WTC11 (cell line): ENCODE measurements around the gene SERTAD2. TPM values are rescaled to one million over a fixed set of nuclear protein-coding genes. Genes with fewer than 3 reads are reported as not detected.
A peak's percentile ranks its signal among the peaks of the same experiment; 100 is the strongest.

Experiments used
- ATAC-seq: fragments of 200-7000 bp; cut with Tn5 transposase; 2 replicates; pipeline ENCODE4 v1.10.0; 2021; ENCODE audit warnings: mild to moderate bottlenecking, moderate library complexity
- CTCF ChIA-PET: fragments of 300-600 bp; sonication (Branson Sonifier 250); formaldehyde crosslinking; loops from one replicate; lab custom pipeline; 2021; ENCODE audit warnings: antibody characterized with exemption; lab: Charles Lee
- POLR2A ChIA-PET: fragments of 350-600 bp; sonication (Branson Sonifier 250); formaldehyde crosslinking; loops from one replicate; lab custom pipeline; 2021; ENCODE audit warnings: antibody characterized with exemption; lab: Charles Lee
- DNase-seq: peaks from one replicate; pipeline ENCODE4 v3.0.0; 2021; ENCODE audit warnings: low spot score
- H3K27ac Mint-ChIP-seq: 2 replicates; pipeline ENCODE4 v1.8.0; 2021; ENCODE audit warnings: mixed read lengths
- H3K27me3 Mint-ChIP-seq: 2 replicates; pipeline ENCODE4 v1.8.0; 2021; ENCODE audit warnings: low read depth, mild to moderate bottlenecking, moderate library complexity, mixed read lengths
- H3K36me3 Mint-ChIP-seq: 2 replicates; pipeline ENCODE4 v1.8.0; 2021; ENCODE audit warnings: mixed read lengths
- H3K4me1 Mint-ChIP-seq: 2 replicates; pipeline ENCODE4 v1.8.0; 2022; ENCODE audit warnings: mixed read lengths
- H3K4me3 Mint-ChIP-seq: 2 replicates; pipeline ENCODE4 v1.8.0; 2021; ENCODE audit warnings: mild to moderate bottlenecking, moderate library complexity, mixed read lengths
- H3K9me3 Mint-ChIP-seq: 2 replicates; pipeline ENCODE4 v1.8.0; 2021; ENCODE audit warnings: mixed read lengths
- AR ChIP-seq: fragments of 250-450 bp; sonication (Bioruptor Pico); IDR thresholded peaks from 2 replicates; pipeline ENCODE4 v1.9.0; 2021; ENCODE audit warnings: mild to moderate bottlenecking
- E2F4 ChIP-seq: sonication (generic); formaldehyde crosslinking; IDR thresholded peaks from 2 replicates; pipeline ENCODE4 v1.8.1; 2022; ENCODE audit warnings: low read depth, mild to moderate bottlenecking, moderate library complexity, missing genetic modification reagents, borderline replicate concordance
- FOXK1 ChIP-seq: sonication (generic); formaldehyde crosslinking; IDR thresholded peaks from 2 replicates; pipeline ENCODE4 v1.8.0; 2022; ENCODE audit warnings: mild to moderate bottlenecking, moderate library complexity, missing genetic modification reagents
- FOXP1 ChIP-seq: sonication (generic); formaldehyde crosslinking; IDR thresholded peaks from 2 replicates; pipeline ENCODE4 v1.8.0; 2022; ENCODE audit warnings: missing genetic modification reagents, mild to moderate bottlenecking, moderate library complexity, borderline replicate concordance
- GRHL2 ChIP-seq: fragments of 250-450 bp; sonication (Bioruptor Pico); IDR thresholded peaks from 2 replicates; pipeline ENCODE4 v1.8.0; 2022; ENCODE audit warnings: mild to moderate bottlenecking, moderate library complexity; ENCODE audit not compliant: insufficient replicate concordance, severe bottlenecking
- JAZF1 ChIP-seq: fragments of 250-450 bp; sonication (Bioruptor Pico); IDR thresholded peaks from 2 replicates; pipeline ENCODE4 v1.9.0; 2021; ENCODE audit warnings: moderate library complexity, mild to moderate bottlenecking, inconsistent platforms
- KAT7 ChIP-seq: sonication (generic); formaldehyde crosslinking; IDR thresholded peaks from 2 replicates; pipeline ENCODE4 v1.8.1; 2023; ENCODE audit warnings: missing genetic modification reagents, mild to moderate bottlenecking, borderline replicate concordance
- NFE2L1 ChIP-seq: sonication (generic); formaldehyde crosslinking; IDR thresholded peaks from 2 replicates; pipeline ENCODE4 v1.8.1; 2023; ENCODE audit warnings: missing genetic modification reagents
- NFYB ChIP-seq: sonication (generic); formaldehyde crosslinking; conservative IDR thresholded peaks from 2 replicates; pipeline ENCODE4 v1.8.0; 2022; ENCODE audit warnings: low read depth, missing genetic modification reagents
- NR1H2 ChIP-seq: sonication (generic); formaldehyde crosslinking; IDR thresholded peaks from 2 replicates; pipeline ENCODE4 v1.9.0; 2021; ENCODE audit warnings: mild to moderate bottlenecking, moderate library complexity, missing genetic modification reagents
- PRRX2 ChIP-seq: fragments of 250-450 bp; sonication (Bioruptor Pico); IDR thresholded peaks from 2 replicates; pipeline ENCODE4 v1.8.0; 2021; ENCODE audit warnings: mild to moderate bottlenecking
- RORB ChIP-seq: fragments of 250-450 bp; sonication (Bioruptor Pico); IDR thresholded peaks from 2 replicates; pipeline ENCODE4 v1.9.0; 2021; ENCODE audit warnings: mild to moderate bottlenecking
- SMAD3 ChIP-seq: sonication (generic); formaldehyde crosslinking; IDR thresholded peaks from 2 replicates; pipeline ENCODE4 v1.8.0; 2022; ENCODE audit warnings: missing genetic modification reagents, mild to moderate bottlenecking, borderline replicate concordance
- total RNA-seq: library from RNA; stranded (reverse); gene quantifications from 3 replicates; pipeline ENCODE4 v1.2.3, GENCODE V29; 2021
- TF ChIP-seq, protein P1 (sequence below): fragments of 250-450 bp; sonication (Bioruptor Pico); IDR thresholded peaks from 2 replicates; pipeline ENCODE4 v1.9.0; 2021; ENCODE audit warnings: mild to moderate bottlenecking, borderline replicate concordance
- TF ChIP-seq, protein P2 (sequence below): sonication (generic); formaldehyde crosslinking; IDR thresholded peaks from 2 replicates; pipeline ENCODE4 v1.8.1; 2023; ENCODE audit warnings: mild to moderate bottlenecking, missing genetic modification reagents
- TF ChIP-seq, protein P3 (sequence below): sonication (generic); formaldehyde crosslinking; IDR thresholded peaks from 2 replicates; pipeline ENCODE4 v1.8.1; 2023; ENCODE audit warnings: mild to moderate bottlenecking, missing genetic modification reagents, borderline replicate concordance
- TF ChIP-seq, protein P4 (sequence below): sonication (generic); formaldehyde crosslinking; IDR thresholded peaks from 2 replicates; pipeline ENCODE4 v1.8.0; 2023; ENCODE audit warnings: mild to moderate bottlenecking, missing genetic modification reagents

SERTAD2 gene
- total RNA-seq, 1 experiment from 2014 or later: 7.9 TPM

- H3K27me3 Mint-ChIP-seq: peaks cover 26% of the 10 kb centered on the region
- POLR2A ChIA-PET: interaction anchor here (1.3 to 1.7 kb wide), 4 partner anchors 9 to 220 kb away, joined by 3 to 27 read pairs (median 6); partner anchors contain the start of gene SERTAD2
- CTCF ChIA-PET: interaction anchor here (0.7 to 4.7 kb wide), 21 partner anchors 10 to 314 kb away, joined by 3 to 51 read pairs (median 5); partner anchors contain the start of gene SERTAD2
- peaks cover 78% of the 10 kb centered on the region for H3K4me1 Mint-ChIP-seq
- H3K27ac Mint-ChIP-seq: peak overlapping the region; percentile 99
- H3K9me3 Mint-ChIP-seq: no peaks in the 10 kb centered on the region
- H3K36me3 Mint-ChIP-seq: no peaks in the 10 kb centered on the region
- DNase-seq: peak; percentile 81
- peak; percentile 85 for ATAC-seq
- peak overlapping the region; percentile 84 for H3K4me3 Mint-ChIP-seq
- TF ChIP-seq FOXK1 (peak; percentile 61; the same call in 1 of the 2 replicates), KAT7 (CRISPR knock-in tag) (0 out of 2 replicates have a peak, but pooled peaks have one; percentile 46), JAZF1 (CRISPR knock-in tag) (no peak), FOXP1 (peak; percentile 51; the same call in 1 of the 2 replicates), NR1H2 (CRISPR knock-in tag) (no peak), NFE2L1 (peak; percentile 94), SMAD3 (no peak), GRHL2 (CRISPR knock-in tag) (no peak), E2F4 (CRISPR knock-in tag) (no peak), RORB (CRISPR knock-in tag) (no peak), PRRX2 (CRISPR knock-in tag) (no peak), NFYB (CRISPR knock-in tag) (no peak), AR (CRISPR knock-in tag) (no peak)
- TF ChIP-seq, protein P1, sequence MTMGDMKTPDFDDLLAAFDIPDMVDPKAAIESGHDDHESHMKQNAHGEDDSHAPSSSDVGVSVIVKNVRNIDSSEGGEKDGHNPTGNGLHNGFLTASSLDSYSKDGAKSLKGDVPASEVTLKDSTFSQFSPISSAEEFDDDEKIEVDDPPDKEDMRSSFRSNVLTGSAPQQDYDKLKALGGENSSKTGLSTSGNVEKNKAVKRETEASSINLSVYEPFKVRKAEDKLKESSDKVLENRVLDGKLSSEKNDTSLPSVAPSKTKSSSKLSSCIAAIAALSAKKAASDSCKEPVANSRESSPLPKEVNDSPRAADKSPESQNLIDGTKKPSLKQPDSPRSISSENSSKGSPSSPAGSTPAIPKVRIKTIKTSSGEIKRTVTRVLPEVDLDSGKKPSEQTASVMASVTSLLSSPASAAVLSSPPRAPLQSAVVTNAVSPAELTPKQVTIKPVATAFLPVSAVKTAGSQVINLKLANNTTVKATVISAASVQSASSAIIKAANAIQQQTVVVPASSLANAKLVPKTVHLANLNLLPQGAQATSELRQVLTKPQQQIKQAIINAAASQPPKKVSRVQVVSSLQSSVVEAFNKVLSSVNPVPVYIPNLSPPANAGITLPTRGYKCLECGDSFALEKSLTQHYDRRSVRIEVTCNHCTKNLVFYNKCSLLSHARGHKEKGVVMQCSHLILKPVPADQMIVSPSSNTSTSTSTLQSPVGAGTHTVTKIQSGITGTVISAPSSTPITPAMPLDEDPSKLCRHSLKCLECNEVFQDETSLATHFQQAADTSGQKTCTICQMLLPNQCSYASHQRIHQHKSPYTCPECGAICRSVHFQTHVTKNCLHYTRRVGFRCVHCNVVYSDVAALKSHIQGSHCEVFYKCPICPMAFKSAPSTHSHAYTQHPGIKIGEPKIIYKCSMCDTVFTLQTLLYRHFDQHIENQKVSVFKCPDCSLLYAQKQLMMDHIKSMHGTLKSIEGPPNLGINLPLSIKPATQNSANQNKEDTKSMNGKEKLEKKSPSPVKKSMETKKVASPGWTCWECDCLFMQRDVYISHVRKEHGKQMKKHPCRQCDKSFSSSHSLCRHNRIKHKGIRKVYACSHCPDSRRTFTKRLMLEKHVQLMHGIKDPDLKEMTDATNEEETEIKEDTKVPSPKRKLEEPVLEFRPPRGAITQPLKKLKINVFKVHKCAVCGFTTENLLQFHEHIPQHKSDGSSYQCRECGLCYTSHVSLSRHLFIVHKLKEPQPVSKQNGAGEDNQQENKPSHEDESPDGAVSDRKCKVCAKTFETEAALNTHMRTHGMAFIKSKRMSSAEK (CRISPR knock-in tag): 0 out of 2 replicates have a peak, but pooled peaks have one; percentile 12
- TF ChIP-seq, protein P2, sequence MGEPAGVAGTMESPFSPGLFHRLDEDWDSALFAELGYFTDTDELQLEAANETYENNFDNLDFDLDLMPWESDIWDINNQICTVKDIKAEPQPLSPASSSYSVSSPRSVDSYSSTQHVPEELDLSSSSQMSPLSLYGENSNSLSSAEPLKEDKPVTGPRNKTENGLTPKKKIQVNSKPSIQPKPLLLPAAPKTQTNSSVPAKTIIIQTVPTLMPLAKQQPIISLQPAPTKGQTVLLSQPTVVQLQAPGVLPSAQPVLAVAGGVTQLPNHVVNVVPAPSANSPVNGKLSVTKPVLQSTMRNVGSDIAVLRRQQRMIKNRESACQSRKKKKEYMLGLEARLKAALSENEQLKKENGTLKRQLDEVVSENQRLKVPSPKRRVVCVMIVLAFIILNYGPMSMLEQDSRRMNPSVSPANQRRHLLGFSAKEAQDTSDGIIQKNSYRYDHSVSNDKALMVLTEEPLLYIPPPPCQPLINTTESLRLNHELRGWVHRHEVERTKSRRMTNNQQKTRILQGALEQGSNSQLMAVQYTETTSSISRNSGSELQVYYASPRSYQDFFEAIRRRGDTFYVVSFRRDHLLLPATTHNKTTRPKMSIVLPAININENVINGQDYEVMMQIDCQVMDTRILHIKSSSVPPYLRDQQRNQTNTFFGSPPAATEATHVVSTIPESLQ: no peak
- TF ChIP-seq, protein P3, sequence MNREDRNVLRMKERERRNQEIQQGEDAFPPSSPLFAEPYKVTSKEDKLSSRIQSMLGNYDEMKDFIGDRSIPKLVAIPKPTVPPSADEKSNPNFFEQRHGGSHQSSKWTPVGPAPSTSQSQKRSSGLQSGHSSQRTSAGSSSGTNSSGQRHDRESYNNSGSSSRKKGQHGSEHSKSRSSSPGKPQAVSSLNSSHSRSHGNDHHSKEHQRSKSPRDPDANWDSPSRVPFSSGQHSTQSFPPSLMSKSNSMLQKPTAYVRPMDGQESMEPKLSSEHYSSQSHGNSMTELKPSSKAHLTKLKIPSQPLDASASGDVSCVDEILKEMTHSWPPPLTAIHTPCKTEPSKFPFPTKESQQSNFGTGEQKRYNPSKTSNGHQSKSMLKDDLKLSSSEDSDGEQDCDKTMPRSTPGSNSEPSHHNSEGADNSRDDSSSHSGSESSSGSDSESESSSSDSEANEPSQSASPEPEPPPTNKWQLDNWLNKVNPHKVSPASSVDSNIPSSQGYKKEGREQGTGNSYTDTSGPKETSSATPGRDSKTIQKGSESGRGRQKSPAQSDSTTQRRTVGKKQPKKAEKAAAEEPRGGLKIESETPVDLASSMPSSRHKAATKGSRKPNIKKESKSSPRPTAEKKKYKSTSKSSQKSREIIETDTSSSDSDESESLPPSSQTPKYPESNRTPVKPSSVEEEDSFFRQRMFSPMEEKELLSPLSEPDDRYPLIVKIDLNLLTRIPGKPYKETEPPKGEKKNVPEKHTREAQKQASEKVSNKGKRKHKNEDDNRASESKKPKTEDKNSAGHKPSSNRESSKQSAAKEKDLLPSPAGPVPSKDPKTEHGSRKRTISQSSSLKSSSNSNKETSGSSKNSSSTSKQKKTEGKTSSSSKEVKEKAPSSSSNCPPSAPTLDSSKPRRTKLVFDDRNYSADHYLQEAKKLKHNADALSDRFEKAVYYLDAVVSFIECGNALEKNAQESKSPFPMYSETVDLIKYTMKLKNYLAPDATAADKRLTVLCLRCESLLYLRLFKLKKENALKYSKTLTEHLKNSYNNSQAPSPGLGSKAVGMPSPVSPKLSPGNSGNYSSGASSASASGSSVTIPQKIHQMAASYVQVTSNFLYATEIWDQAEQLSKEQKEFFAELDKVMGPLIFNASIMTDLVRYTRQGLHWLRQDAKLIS (CRISPR knock-in tag): no peak
- TF ChIP-seq, protein P4, sequence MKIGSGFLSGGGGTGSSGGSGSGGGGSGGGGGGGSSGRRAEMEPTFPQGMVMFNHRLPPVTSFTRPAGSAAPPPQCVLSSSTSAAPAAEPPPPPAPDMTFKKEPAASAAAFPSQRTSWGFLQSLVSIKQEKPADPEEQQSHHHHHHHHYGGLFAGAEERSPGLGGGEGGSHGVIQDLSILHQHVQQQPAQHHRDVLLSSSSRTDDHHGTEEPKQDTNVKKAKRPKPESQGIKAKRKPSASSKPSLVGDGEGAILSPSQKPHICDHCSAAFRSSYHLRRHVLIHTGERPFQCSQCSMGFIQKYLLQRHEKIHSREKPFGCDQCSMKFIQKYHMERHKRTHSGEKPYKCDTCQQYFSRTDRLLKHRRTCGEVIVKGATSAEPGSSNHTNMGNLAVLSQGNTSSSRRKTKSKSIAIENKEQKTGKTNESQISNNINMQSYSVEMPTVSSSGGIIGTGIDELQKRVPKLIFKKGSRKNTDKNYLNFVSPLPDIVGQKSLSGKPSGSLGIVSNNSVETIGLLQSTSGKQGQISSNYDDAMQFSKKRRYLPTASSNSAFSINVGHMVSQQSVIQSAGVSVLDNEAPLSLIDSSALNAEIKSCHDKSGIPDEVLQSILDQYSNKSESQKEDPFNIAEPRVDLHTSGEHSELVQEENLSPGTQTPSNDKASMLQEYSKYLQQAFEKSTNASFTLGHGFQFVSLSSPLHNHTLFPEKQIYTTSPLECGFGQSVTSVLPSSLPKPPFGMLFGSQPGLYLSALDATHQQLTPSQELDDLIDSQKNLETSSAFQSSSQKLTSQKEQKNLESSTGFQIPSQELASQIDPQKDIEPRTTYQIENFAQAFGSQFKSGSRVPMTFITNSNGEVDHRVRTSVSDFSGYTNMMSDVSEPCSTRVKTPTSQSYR (CRISPR knock-in tag): no peak
Observed at GRCh38 chr2:64644458-64645382, 9.0 kb downstream of the SERTAD2 start.
